NCI-H510A (cell line): ENCODE results near the gene PLCG2.
"Not testable (repeated sequence)": the region's sequence is repeated elsewhere in the genome, so short reads cannot be mapped to it uniquely, and the experiment has no call there.

Experiments used
- DNase-seq: peaks from one replicate; lab custom pipeline; 2025; lab: John Stamatoyannopoulos, UW

The PLCG2 gene

GRCh38 chr16:81778861-81779535, at the start of gene PLCG2:
Gene PLCG2, plus strand, starts transcription at chr16:81779291. Its CDS starts 6,699 bp downstream, at chr16:81785990.
- no peak for DNase-seq

GRCh38 chr16:81729451-81729850, 49.6 kb upstream of the PLCG2 start:
- DNase-seq: no peak

GRCh38 chr16:81730090-81731051, 48.7 kb upstream of the PLCG2 start:
- DNase-seq: peak; percentile 82

GRCh38 chr16:81731649-81732048, 47.4 kb upstream of the PLCG2 start:
- no peak for DNase-seq

GRCh38 chr16:81732699-81733098, 46.4 kb upstream of the PLCG2 start:
- no peak for DNase-seq

- DNase-seq: no peak
These were observed 45.8 kb upstream of the PLCG2 start for GRCh38 chr16:81733295-81733694.

- no peak for DNase-seq
These were observed 44.3 kb upstream of the PLCG2 start for GRCh38 chr16:81734632-81735434.

GRCh38 chr16:81737885-81738536, 41.1 kb upstream of the PLCG2 start:
- peak; percentile 61 for DNase-seq

- DNase-seq: no peak
These were observed 40.2 kb upstream of the PLCG2 start for GRCh38 chr16:81738783-81739496.

GRCh38 chr16:81739503-81739902, 39.6 kb upstream of the PLCG2 start:
- no peak for DNase-seq

GRCh38 chr16:81740169-81740568, 38.9 kb upstream of the PLCG2 start:
- DNase-seq: no peak

- DNase-seq: not testable (repeated sequence)
These were observed 37.7 kb upstream of the PLCG2 start for GRCh38 chr16:81741430-81741770.

GRCh38 chr16:81744385-81744784, 34.7 kb upstream of the PLCG2 start:
- no peak for DNase-seq

GRCh38 chr16:81744911-81745310, 34.2 kb upstream of the PLCG2 start:
- DNase-seq: no peak

GRCh38 chr16:81745704-81746558, 33.2 kb upstream of the PLCG2 start:
- DNase-seq: no peak

- DNase-seq: no peak
These were observed 32.5 kb upstream of the PLCG2 start for GRCh38 chr16:81746566-81746965.

GRCh38 chr16:81748476-81749198, 30.5 kb upstream of the PLCG2 start:
- no peak for DNase-seq

GRCh38 chr16:81752225-81752875, 26.7 kb upstream of the PLCG2 start:
- DNase-seq: no peak

GRCh38 chr16:81752876-81753227, 26.2 kb upstream of the PLCG2 start:
- no peak for DNase-seq
